ENCODE measurements around the gene ZNF101. TPM values are rescaled to one million over a fixed set of nuclear protein-coding genes. Genes with fewer than 3 reads are reported as not detected.

Gene ZNF101
- total RNA-seq, 3 donors from 2014 or later (not counting 1 experiment from before 2014, with no cell fraction given): 35.7 to 58.7 (median 41.0) TPM

DNA sequence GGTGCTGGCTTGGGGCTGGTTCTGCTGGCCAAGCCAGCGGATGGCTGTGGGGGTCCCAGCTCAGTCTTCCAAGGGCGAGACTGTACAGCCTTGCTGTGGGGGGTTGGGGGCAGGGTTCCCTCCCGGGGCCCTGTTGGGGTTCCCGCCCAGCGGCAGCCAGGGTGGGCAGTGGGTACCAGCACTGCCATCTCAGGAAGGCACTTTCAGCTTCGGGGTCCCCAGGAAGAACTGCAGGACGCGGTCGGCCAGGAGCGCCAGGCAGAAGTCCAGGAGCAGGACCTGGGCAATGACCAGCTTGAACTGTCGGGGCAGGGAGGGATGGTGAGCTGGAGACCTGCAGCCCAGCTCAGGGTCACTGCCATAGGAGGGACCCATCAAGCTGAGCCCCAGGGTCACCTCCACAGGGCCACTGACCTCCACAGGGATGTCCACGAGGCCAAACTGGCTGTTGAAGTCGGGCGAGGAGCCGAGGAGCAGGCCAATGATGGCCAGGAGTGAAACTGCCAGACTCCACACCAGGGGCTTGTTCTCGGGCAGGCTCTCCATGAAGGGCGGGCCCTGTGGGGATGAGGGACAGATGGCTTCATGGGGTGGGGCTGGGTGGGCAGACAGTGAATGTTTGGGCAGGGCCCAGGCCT lies 23.3 kb upstream of the ZNF101 start:
- no peaks in the 10 kb centered on the region for H3K27me3 Mint-ChIP-seq (ENCODE audit: low read depth in 2 of 2)
- H3K9me3 Mint-ChIP-seq: no peaks in the 10 kb centered on the region
- TF ChIP-seq, protein P1, sequence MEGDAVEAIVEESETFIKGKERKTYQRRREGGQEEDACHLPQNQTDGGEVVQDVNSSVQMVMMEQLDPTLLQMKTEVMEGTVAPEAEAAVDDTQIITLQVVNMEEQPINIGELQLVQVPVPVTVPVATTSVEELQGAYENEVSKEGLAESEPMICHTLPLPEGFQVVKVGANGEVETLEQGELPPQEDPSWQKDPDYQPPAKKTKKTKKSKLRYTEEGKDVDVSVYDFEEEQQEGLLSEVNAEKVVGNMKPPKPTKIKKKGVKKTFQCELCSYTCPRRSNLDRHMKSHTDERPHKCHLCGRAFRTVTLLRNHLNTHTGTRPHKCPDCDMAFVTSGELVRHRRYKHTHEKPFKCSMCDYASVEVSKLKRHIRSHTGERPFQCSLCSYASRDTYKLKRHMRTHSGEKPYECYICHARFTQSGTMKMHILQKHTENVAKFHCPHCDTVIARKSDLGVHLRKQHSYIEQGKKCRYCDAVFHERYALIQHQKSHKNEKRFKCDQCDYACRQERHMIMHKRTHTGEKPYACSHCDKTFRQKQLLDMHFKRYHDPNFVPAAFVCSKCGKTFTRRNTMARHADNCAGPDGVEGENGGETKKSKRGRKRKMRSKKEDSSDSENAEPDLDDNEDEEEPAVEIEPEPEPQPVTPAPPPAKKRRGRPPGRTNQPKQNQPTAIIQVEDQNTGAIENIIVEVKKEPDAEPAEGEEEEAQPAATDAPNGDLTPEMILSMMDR (IDR thresholded peaks at IDR 0.05): no peak
- no peak overlapping the region for H3K4me3 ChIP-seq (ENCODE audit: low read length)
- intact Hi-C loops (cut with micrococcal nuclease): no loop called here
- H3K36me3 Mint-ChIP-seq: no peaks in the 10 kb centered on the region
- peaks cover 27% of the 10 kb centered on the region for H3K4me1 ChIP-seq (ENCODE audit: control insufficient read depth, insufficient read depth, low read length)
- 95% methylated on average over 17 of the region's 17 CpGs for WGBS (ENCODE audit: insufficient coverage)
- H3K9me3 ChIP-seq (ENCODE audit: control insufficient read depth, insufficient read depth, low read length): no peaks in the 10 kb centered on the region
- no peaks in the 10 kb centered on the region for H3K27me3 ChIP-seq (ENCODE audit: control insufficient read depth, insufficient read depth, low read length)
- DNase-seq: no peak
- no peak overlapping the region for H3K4me3 Mint-ChIP-seq
- H3K4me1 Mint-ChIP-seq: peaks cover 15 to 24% of the 10 kb centered on the region in 2 donors
- no peak for ATAC-seq
- peaks cover 39% of the 10 kb centered on the region for H3K36me3 ChIP-seq (ENCODE audit: control insufficient read depth, insufficient read depth, low read length)
- peak overlapping the region in 1 of 2 donors; percentile 46 for H3K27ac Mint-ChIP-seq
- no peak overlapping the region for H3K27ac ChIP-seq (ENCODE audit: low read length)

DNA sequence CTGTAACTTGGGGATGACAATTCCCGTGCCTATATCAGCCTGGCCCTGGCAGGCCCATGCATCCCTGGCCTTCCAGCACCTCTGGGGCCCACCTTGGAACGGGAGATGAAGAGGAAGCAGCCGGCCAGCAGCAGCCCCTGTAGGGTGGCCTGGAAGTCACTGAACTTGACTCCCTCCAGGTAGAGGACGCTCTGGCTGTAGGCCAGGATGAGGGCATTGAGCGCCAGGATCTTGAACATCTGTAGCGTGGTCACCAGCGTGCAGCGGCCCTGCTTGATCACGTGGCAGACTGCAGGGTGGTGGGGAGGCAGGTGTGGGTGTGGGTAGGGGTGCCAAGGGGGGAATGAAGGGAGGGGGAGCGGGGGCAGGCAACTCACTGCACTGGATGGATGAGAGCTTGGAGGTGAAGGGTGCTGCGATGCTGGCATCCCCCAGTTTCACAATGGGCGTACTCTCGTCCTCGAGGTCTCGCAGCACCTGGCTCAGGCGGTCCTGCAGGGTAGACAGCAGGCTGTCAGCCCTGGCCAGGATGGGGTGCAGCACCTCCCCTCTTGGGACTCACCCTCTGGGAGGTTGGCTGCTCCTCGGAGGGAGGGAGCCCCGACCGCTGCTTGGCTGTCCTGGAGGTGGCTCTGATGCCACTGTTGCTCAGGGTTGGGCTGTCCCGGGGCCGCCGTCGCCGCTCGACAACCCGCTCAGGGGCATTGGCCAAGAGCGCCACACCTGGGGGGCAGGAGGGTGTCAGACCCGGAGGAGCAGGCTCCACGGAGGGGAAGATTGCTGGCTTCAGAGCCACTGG lies 21.4 kb upstream of the ZNF101 start:
- Mint-ChIP-seq H3K27me3 (ENCODE audit: low read depth in 2 of 2) (no peaks in the 10 kb centered on the region), H3K4me3 (no peak overlapping the region), H3K27ac (no peak overlapping the region), H3K9me3 (no peaks in the 10 kb centered on the region), H3K36me3 (no peaks in the 10 kb centered on the region), H3K4me1 (peaks cover 9 to 18% of the 10 kb centered on the region in 2 donors)
- H3K4me1 ChIP-seq (ENCODE audit: control insufficient read depth, insufficient read depth, low read length): peaks cover 17% of the 10 kb centered on the region
- H3K4me3 ChIP-seq (ENCODE audit: low read length): no peak overlapping the region
- no peaks in the 10 kb centered on the region for H3K9me3 ChIP-seq (ENCODE audit: control insufficient read depth, insufficient read depth, low read length)
- H3K27me3 ChIP-seq (ENCODE audit: control insufficient read depth, insufficient read depth, low read length): no peaks in the 10 kb centered on the region
- 94% methylated on average over 29 of the region's 29 CpGs for WGBS (ENCODE audit: insufficient coverage)
- no peak overlapping the region for H3K27ac ChIP-seq (ENCODE audit: low read length)
- DNase-seq: no peak
- TF ChIP-seq, protein P1 (IDR thresholded peaks at IDR 0.05): no peak
- intact Hi-C loops (cut with micrococcal nuclease): no loop called here
- peaks cover 48% of the 10 kb centered on the region for H3K36me3 ChIP-seq (ENCODE audit: control insufficient read depth, insufficient read depth, low read length)
- ATAC-seq: no peak

DNA sequence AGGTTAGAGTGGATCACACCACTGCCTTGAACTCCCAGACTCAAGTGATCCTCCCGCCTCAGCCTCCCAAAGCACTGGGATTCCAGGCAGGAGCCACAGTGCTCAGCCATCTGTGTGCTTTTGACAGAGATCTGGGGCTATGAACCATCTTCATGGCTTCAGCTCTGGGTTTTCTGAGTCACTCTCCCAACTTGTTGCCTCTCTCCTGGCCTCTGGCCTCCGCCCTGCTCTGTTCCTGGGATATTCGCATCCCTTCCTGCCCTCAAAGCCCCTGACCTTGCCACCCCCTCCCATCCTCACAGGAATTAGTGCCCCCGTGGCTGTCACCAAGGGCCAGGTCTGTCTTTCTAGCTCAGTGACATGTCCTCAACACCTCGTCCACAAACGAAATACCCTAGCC lies 19.5 kb upstream of the ZNF101 start:
- H3K36me3 ChIP-seq (ENCODE audit: control insufficient read depth, insufficient read depth, low read length): peaks cover 67% of the 10 kb centered on the region
- TF ChIP-seq, protein P1 (IDR thresholded peaks at IDR 0.05): no peak
- Mint-ChIP-seq H3K9me3 (no peaks in the 10 kb centered on the region), H3K4me1 (peaks cover 0 to 9% of the 10 kb centered on the region in 2 donors), H3K36me3 (no peaks in the 10 kb centered on the region), H3K27ac (peak overlapping the region; percentile 18 to 56), H3K27me3 (ENCODE audit: low read depth in 2 of 2) (no peaks in the 10 kb centered on the region), H3K4me3 (no peak overlapping the region)
- peaks cover 2% of the 10 kb centered on the region for H3K4me1 ChIP-seq (ENCODE audit: control insufficient read depth, insufficient read depth, low read length)
- intact Hi-C loops (cut with micrococcal nuclease): no loop called here
- no peak for ATAC-seq
- no peaks in the 10 kb centered on the region for H3K9me3 ChIP-seq (ENCODE audit: control insufficient read depth, insufficient read depth, low read length)
- DNase-seq: no peak
- H3K27me3 ChIP-seq (ENCODE audit: control insufficient read depth, insufficient read depth, low read length): no peaks in the 10 kb centered on the region
- WGBS (ENCODE audit: insufficient coverage): 86% methylated on average over 6 of the region's 6 CpGs
- no peak overlapping the region for H3K4me3 ChIP-seq (ENCODE audit: low read length)
- H3K27ac ChIP-seq (ENCODE audit: low read length): no peak overlapping the region
